Stimulated activated memory B cell treated with anti-CD40 and anti-IgM and Interleukin-4, amounts not matched to agents 10 μg/mL and 1 μg/mL and 100 μg/mL, for 72 hours (primary cell): Measurements from ENCODE around the gene RAB3B.

Experiments used
- ATAC-seq: fragments of 150-1000 bp; cut with Tn5 transposase; 2 replicates; pipeline ENCODE4 v1.10.0; 2021
- H3K27ac Mint-ChIP-seq: one replicate; pipeline ENCODE4 v1.8.0; 2022; ENCODE audit warnings: mild to moderate bottlenecking, mixed read lengths
- H3K27me3 Mint-ChIP-seq: one replicate; pipeline ENCODE4 v1.8.0; 2022; ENCODE audit warnings: mixed read lengths
- H3K36me3 Mint-ChIP-seq: one replicate; pipeline ENCODE4 v1.8.0; 2022; ENCODE audit warnings: mixed read lengths
- H3K4me1 Mint-ChIP-seq: one replicate; pipeline ENCODE4 v1.8.0; 2022; ENCODE audit warnings: mixed read lengths
- H3K4me3 Mint-ChIP-seq: one replicate; pipeline ENCODE4 v1.8.0; 2022; ENCODE audit warnings: mild to moderate bottlenecking, moderate library complexity, mixed read lengths
- H3K9me3 Mint-ChIP-seq: one replicate; pipeline ENCODE4 v1.8.0; 2022; ENCODE audit warnings: mixed read lengths

The RAB3B gene

GRCh38 chr1:51924455-51924854 lies 66.0 kb downstream of the RAB3B start:
- Mint-ChIP-seq H3K4me3 (no peak overlapping the region), H3K27me3 (peaks cover 6% of the 10 kb centered on the region), H3K27ac (no peak overlapping the region), H3K36me3 (no peaks in the 10 kb centered on the region), H3K4me1 (no peaks in the 10 kb centered on the region), H3K9me3 (no peaks in the 10 kb centered on the region)
- no peak for ATAC-seq

GRCh38 chr1:51922040-51922439 lies 68.5 kb downstream of the RAB3B start:
- Mint-ChIP-seq H3K27me3 (peaks cover 17% of the 10 kb centered on the region), H3K9me3 (no peaks in the 10 kb centered on the region), H3K4me3 (no peak overlapping the region), H3K36me3 (no peaks in the 10 kb centered on the region), H3K4me1 (no peaks in the 10 kb centered on the region), H3K27ac (no peak overlapping the region)
- ATAC-seq, result no peak

DNA sequence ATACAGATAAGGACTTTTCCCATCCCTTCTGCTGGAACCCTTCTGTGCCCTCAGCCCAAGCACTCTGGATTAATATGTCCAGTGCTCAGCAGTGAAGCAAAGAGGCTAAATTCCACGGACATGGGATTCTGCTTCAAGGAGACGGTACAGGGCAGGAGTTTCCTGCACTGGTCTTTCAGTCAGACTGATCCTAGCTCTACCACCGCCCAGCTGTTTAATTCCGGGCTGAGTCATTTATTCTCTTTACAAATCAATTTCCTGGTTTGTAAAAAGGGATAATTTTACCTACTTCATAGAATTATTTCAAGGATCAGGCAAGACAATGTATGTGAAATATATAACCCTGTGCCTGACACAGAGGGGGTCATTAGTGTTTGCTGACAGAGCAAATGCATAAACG lies 70.4 kb downstream of the RAB3B start:
- H3K27me3 Mint-ChIP-seq, result peaks cover 17% of the 10 kb centered on the region
- H3K9me3 Mint-ChIP-seq, result no peaks in the 10 kb centered on the region
- no peaks in the 10 kb centered on the region for H3K36me3 Mint-ChIP-seq
- no peak overlapping the region for H3K27ac Mint-ChIP-seq
- no peak overlapping the region for H3K4me3 Mint-ChIP-seq
- H3K4me1 Mint-ChIP-seq, result no peaks in the 10 kb centered on the region
- no peak for ATAC-seq

DNA sequence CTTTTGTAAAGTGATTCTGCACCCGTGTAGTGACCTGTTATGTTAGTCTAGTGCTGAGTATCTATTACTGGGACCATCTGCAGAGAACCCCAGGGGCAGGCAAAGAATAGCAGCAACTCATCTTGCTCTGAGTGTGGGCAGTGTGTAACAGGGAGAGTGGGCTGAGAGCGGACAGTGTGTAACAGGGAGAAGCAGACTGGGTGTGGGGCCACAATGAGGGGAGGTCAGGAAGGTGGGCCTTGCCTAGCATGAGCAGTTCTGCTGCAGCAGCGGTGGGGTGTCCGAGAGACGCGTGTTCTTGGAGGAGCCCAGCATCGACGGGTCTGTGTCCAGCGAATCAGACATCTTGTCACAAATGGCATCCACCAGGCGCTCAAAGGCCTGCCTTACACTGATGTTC lies 70.8 kb downstream of the RAB3B start:
- peaks cover 21% of the 10 kb centered on the region for H3K27me3 Mint-ChIP-seq
- no peak for ATAC-seq
- H3K9me3 Mint-ChIP-seq, result no peaks in the 10 kb centered on the region

GRCh38 chr1:51916587-51917405 lies 73.7 kb downstream of the RAB3B start:
- H3K4me3 Mint-ChIP-seq, result no peak overlapping the region
- ATAC-seq, result no peak
- no peaks in the 10 kb centered on the region for H3K36me3 Mint-ChIP-seq
- no peaks in the 10 kb centered on the region for H3K4me1 Mint-ChIP-seq
- no peaks in the 10 kb centered on the region for H3K9me3 Mint-ChIP-seq
- no peak overlapping the region for H3K27ac Mint-ChIP-seq
- H3K27me3 Mint-ChIP-seq, result peaks cover 32% of the 10 kb centered on the region

More for the DNA sequence above, 70.8 kb downstream of the RAB3B start:
- Mint-ChIP-seq H3K36me3 (no peaks in the 10 kb centered on the region), H3K4me3 (no peak overlapping the region), H3K4me1 (no peaks in the 10 kb centered on the region), H3K27ac (no peak overlapping the region)

DNA sequence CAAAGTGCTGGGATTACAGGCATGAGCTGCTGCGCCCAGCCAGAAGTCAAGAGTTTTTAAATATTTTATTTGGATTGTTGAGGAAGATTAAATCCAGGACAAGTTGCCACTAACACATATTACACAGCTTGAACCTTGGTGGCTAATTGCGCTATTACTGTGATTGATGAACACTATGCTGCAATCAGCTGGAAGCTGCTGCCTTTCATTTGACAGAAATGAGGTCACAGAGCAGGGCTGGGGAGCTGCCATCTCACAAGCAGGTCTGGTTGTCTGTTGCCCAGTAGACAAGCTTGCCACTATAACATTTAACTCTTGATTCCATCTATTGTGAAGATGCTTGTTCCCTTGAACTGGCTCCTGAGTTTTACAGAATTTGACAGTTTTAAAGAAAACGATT lies 74.5 kb downstream of the RAB3B start:
- Mint-ChIP-seq H3K9me3 (no peaks in the 10 kb centered on the region), H3K4me3 (no peak overlapping the region), H3K27me3 (peaks cover 40% of the 10 kb centered on the region), H3K36me3 (no peaks in the 10 kb centered on the region), H3K27ac (no peak overlapping the region), H3K4me1 (no peaks in the 10 kb centered on the region)
- no peak for ATAC-seq

- Mint-ChIP-seq H3K36me3 (no peaks in the 10 kb centered on the region), H3K27me3 (peaks cover 30% of the 10 kb centered on the region), H3K9me3 (no peaks in the 10 kb centered on the region), H3K27ac (no peak overlapping the region), H3K4me1 (no peaks in the 10 kb centered on the region), H3K4me3 (no peak overlapping the region)
- ATAC-seq, result no peak
Measured at GRCh38 chr1:51912881-51913280, 77.6 kb downstream of the RAB3B start.

DNA sequence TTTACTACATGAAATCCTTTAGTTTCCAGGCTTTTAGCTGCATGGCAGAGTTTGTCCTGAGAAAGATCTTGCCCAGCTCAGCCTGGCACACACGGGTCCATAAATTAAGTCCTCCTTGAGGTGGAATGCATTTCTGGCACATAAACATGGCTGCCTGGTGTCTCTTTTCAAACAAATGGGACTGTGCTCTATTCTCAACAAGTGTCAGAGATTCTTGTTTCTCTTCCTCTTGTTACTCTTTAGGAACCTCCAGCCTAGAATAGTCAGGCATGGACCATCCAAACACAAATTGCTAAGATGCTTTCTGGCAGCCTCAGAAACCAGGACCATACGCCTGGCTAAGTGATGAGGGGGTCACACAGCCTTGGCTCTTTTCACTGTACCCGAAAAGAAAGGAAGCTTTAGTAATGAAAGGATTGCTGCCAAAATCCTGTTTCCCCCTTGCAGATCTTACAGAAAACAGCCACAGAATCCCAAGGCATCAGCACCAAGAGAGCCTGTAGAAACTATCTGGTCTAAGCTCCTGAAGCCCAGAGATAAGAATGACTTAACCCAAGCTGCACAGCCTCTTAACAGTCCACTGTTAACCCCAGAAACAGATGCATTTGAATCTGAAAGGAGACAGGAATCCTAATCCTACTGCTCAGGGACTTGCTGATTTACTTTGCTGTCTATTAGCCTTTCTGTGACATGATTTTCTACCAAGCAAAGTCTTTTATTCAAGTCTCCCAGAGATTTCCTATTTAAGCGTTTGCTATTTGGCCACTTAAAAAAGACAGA lies 80.1 kb downstream of the RAB3B start:
- Mint-ChIP-seq H3K36me3 (no peaks in the 10 kb centered on the region), H3K4me1 (peaks cover 12% of the 10 kb centered on the region), H3K9me3 (peaks cover 3% of the 10 kb centered on the region), H3K27ac (no peak overlapping the region), H3K27me3 (peaks cover 29% of the 10 kb centered on the region), H3K4me3 (no peak overlapping the region)
- no peak for ATAC-seq

GRCh38 chr1:51908499-51908898 lies 82.0 kb downstream of the RAB3B start:
- Mint-ChIP-seq H3K27ac (no peak overlapping the region), H3K4me1 (peaks cover 12% of the 10 kb centered on the region), H3K36me3 (no peaks in the 10 kb centered on the region), H3K4me3 (no peak overlapping the region), H3K27me3 (peaks cover 22% of the 10 kb centered on the region), H3K9me3 (peaks cover 3% of the 10 kb centered on the region)
- ATAC-seq, result no peak

GRCh38 chr1:51907079-51907702 lies 83.3 kb downstream of the RAB3B start:
- H3K4me1 Mint-ChIP-seq, result peaks cover 12% of the 10 kb centered on the region
- H3K27me3 Mint-ChIP-seq, result peaks cover 18% of the 10 kb centered on the region
- H3K4me3 Mint-ChIP-seq, result no peak overlapping the region
- peaks cover 3% of the 10 kb centered on the region for H3K9me3 Mint-ChIP-seq
- no peak for ATAC-seq
- H3K36me3 Mint-ChIP-seq, result no peaks in the 10 kb centered on the region
- H3K27ac Mint-ChIP-seq, result peak overlapping the region; percentile 19

DNA sequence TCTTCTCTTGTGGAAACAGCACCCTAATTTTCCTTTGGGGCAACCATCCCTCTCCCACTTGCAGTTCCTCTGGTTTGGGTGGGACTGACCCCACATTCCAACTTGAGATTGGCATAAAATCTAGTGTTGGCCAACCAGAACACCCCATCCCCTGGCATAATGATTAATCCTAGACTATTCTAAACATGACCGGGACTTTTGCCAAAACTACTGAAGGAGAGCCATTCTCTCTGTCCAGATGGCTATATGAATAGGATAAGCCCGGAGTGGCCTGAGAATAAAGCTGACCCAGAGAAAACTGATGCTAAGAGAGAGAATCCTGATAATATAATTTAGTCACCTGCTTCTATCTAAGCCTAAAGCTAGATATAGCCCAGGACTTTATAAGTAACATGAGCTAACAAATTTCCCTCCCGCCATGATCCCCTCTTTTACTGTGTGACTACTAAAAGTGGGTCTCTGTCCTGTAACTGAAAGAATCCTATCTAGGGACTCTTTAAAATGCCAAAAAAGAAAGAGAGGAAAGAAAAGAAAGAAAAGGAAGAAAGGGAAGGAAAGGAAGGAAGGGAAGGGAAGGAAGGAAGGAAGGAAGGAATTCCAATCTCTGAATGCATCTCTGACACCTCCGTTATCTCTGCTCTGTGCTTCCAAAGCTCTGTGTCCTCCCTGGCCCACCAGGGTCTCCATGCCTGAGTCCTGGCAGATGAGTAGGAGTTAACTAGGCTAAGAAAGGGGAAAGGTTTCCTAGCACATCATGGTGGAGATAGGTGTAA lies 84.0 kb downstream of the RAB3B start:
- Mint-ChIP-seq H3K36me3 (no peaks in the 10 kb centered on the region), H3K4me3 (no peak overlapping the region), H3K4me1 (peaks cover 12% of the 10 kb centered on the region), H3K27ac (peak overlapping the region; percentile 19), H3K9me3 (peaks cover 3% of the 10 kb centered on the region), H3K27me3 (peaks cover 11% of the 10 kb centered on the region)
- ATAC-seq, result no peak

- Mint-ChIP-seq H3K27ac (no peak overlapping the region), H3K4me3 (no peak overlapping the region), H3K27me3 (peaks cover 12% of the 10 kb centered on the region), H3K36me3 (no peaks in the 10 kb centered on the region), H3K4me1 (peaks cover 10% of the 10 kb centered on the region), H3K9me3 (peaks cover 3% of the 10 kb centered on the region)
- no peak for ATAC-seq
Measured at GRCh38 chr1:51902456-51902855, 88.0 kb downstream of the RAB3B start.

GRCh38 chr1:51901151-51901550 lies 89.3 kb downstream of the RAB3B start:
- no peak overlapping the region for H3K27ac Mint-ChIP-seq
- H3K4me1 Mint-ChIP-seq, result no peaks in the 10 kb centered on the region
- H3K27me3 Mint-ChIP-seq, result peaks cover 21% of the 10 kb centered on the region
- H3K4me3 Mint-ChIP-seq, result no peak overlapping the region
- no peak for ATAC-seq
- H3K36me3 Mint-ChIP-seq, result no peaks in the 10 kb centered on the region
- H3K9me3 Mint-ChIP-seq, result no peaks in the 10 kb centered on the region

- Mint-ChIP-seq H3K4me3 (no peak overlapping the region), H3K27ac (no peak overlapping the region), H3K36me3 (no peaks in the 10 kb centered on the region), H3K27me3 (peaks cover 43% of the 10 kb centered on the region), H3K4me1 (no peaks in the 10 kb centered on the region), H3K9me3 (no peaks in the 10 kb centered on the region)
- ATAC-seq, result no peak
Measured at GRCh38 chr1:51899022-51899421, 91.5 kb downstream of the RAB3B start.
